Endodermal cell (in vitro differentiated cells): ENCODE results near the gene GAPT. TPM values are rescaled to one million over a fixed set of nuclear protein-coding genes. Genes with fewer than 3 reads are reported as not detected.

ENCODE experiments used
- DNase-seq: peaks from one replicate; pipeline ENCODE4 v3.0.0-alpha.2; 2017
- H3K27ac ChIP-seq: 2 replicates; pipeline ENCODE4 v1.5.1; 2013; ENCODE audit warnings: mild to moderate bottlenecking, low read depth, low read length, moderate library complexity
- H3K27me3 ChIP-seq: 2 replicates; pipeline ENCODE4 v1.6.1; 2013; ENCODE audit warnings: mild to moderate bottlenecking, low read length, moderate library complexity; ENCODE audit not compliant: insufficient read depth, control insufficient read depth, poor library complexity, severe bottlenecking
- H3K36me3 ChIP-seq: 2 replicates; pipeline ENCODE4 v1.7.0; 2013; ENCODE audit warnings: mild to moderate bottlenecking, low read length, moderate library complexity; ENCODE audit not compliant: control insufficient read depth, insufficient read depth
- H3K4me1 ChIP-seq: one replicate; pipeline ENCODE4 v1.7.0; 2013; ENCODE audit warnings: low read length; ENCODE audit not compliant: control insufficient read depth, insufficient read depth
- H3K4me3 ChIP-seq: 2 replicates; pipeline ENCODE4 v1.5.1; 2013; ENCODE audit warnings: mild to moderate bottlenecking, low read length, moderate library complexity
- H3K9ac ChIP-seq: 2 replicates; pipeline ENCODE4 v1.6.1; 2013; ENCODE audit warnings: mild to moderate bottlenecking, low read length, moderate library complexity; ENCODE audit not compliant: poor library complexity, severe bottlenecking; ENCODE audit errors: extremely low read depth
- H3K9me3 ChIP-seq: 2 replicates; pipeline ENCODE4 v1.6.1; 2013; ENCODE audit warnings: mild to moderate bottlenecking, low read length, moderate library complexity; ENCODE audit not compliant: control insufficient read depth
- H3K27ac Mint-ChIP-seq: 2 replicates; pipeline ENCODE4 v1.8.0; 2020; ENCODE audit warnings: mixed read lengths
- H3K27me3 Mint-ChIP-seq: 2 replicates; pipeline ENCODE4 v1.8.0; 2021; ENCODE audit warnings: mild to moderate bottlenecking, mixed read lengths; ENCODE audit not compliant: insufficient read depth
- H3K36me3 Mint-ChIP-seq: 2 replicates; pipeline ENCODE4 v1.8.0; 2020; ENCODE audit warnings: low read depth, mixed read lengths
- H3K4me1 Mint-ChIP-seq: 2 replicates; pipeline ENCODE4 v1.8.0; 2020; ENCODE audit warnings: mixed read lengths
- H3K4me3 Mint-ChIP-seq: 2 replicates; pipeline ENCODE4 v1.8.0; 2020; ENCODE audit warnings: mild to moderate bottlenecking, moderate library complexity, mixed read lengths
- H3K9me3 Mint-ChIP-seq: 2 replicates; pipeline ENCODE4 v1.8.0; 2020; ENCODE audit warnings: mild to moderate bottlenecking, mixed read lengths
- WGBS, 2 experiments: methylation state at CpG; one replicate each; pipeline versions ENCODE4 v1.1.5 to v1.1.7; 2013; ENCODE audit warnings: missing lambda C conversion rate in 2 of 2, mixed read lengths in 1 of 2; ENCODE audit not compliant: insufficient coverage in 1 of 2, insufficient read length in 1 of 2; 5-methylcytosine and 5-hydroxymethylcytosine counted together
- total RNA-seq, 2 donors: library from RNA; stranded (reverse); fragmentation: NEBNext Ultra II Directional in 1 of 2; extraction: Animal tissue kit (Norgen Biotek cat#: 25700) in 1 of 2; gene quantifications; 2 replicates in 1 of 2; 3 replicates in 1 of 2; pipeline ENCODE4 v1.2.1, GENCODE V29; 2021
- TF ChIP-seq, protein P1 (sequence below): fragments of 200-600 bp; sonication (generic); conservative IDR thresholded peaks from 2 replicates; pipeline ENCODE4 v1.5.0; 2021; ENCODE audit warnings: antibody characterized with exemption, mild to moderate bottlenecking

The GAPT gene
- total RNA-seq, 2 donors from 2014 or later = 0.13 to 1.9 TPM

DNA sequence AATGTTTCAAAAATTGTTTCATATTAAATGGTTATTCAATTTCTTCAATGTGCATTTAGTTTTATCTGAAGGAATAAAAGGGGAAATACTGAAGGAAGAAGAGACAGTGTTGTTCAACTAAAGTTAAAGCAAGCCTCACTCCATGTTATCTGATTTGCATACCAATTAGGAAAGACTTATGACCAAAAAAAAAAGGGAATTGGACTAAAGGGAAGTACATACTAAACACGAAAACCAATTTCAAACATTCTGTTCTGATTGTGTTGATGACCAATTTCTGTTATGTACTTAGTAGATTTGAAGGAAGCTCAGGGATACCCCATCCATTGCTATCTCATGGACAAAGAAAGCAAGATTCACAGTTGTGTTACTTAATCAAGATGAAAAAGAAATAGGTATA lies 4.9 kb upstream of the GAPT start:
- H3K4me3 ChIP-seq = no peak overlapping the region
- no peak overlapping the region for H3K27ac ChIP-seq
- no peaks in the 10 kb centered on the region for H3K9me3 Mint-ChIP-seq
- H3K27ac Mint-ChIP-seq = no peak overlapping the region
- no peaks in the 10 kb centered on the region for H3K27me3 ChIP-seq
- H3K9me3 ChIP-seq = no peaks in the 10 kb centered on the region
- 94% methylated on average over 1 of the region's 1 CpG; no CpG with 5 or more reads in 1 of the 2 experiments for WGBS, 2 experiments
- no peaks in the 10 kb centered on the region for H3K27me3 Mint-ChIP-seq
- H3K4me1 Mint-ChIP-seq = peaks cover 13% of the 10 kb centered on the region
- TF ChIP-seq, protein P1, sequence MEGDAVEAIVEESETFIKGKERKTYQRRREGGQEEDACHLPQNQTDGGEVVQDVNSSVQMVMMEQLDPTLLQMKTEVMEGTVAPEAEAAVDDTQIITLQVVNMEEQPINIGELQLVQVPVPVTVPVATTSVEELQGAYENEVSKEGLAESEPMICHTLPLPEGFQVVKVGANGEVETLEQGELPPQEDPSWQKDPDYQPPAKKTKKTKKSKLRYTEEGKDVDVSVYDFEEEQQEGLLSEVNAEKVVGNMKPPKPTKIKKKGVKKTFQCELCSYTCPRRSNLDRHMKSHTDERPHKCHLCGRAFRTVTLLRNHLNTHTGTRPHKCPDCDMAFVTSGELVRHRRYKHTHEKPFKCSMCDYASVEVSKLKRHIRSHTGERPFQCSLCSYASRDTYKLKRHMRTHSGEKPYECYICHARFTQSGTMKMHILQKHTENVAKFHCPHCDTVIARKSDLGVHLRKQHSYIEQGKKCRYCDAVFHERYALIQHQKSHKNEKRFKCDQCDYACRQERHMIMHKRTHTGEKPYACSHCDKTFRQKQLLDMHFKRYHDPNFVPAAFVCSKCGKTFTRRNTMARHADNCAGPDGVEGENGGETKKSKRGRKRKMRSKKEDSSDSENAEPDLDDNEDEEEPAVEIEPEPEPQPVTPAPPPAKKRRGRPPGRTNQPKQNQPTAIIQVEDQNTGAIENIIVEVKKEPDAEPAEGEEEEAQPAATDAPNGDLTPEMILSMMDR = no peak
- no peaks in the 10 kb centered on the region for H3K36me3 ChIP-seq
- H3K4me3 Mint-ChIP-seq = no peak overlapping the region
- DNase-seq = no peak
- no peaks in the 10 kb centered on the region for H3K4me1 ChIP-seq
- H3K36me3 Mint-ChIP-seq = no peaks in the 10 kb centered on the region
- H3K9ac ChIP-seq = no peak overlapping the region

DNA sequence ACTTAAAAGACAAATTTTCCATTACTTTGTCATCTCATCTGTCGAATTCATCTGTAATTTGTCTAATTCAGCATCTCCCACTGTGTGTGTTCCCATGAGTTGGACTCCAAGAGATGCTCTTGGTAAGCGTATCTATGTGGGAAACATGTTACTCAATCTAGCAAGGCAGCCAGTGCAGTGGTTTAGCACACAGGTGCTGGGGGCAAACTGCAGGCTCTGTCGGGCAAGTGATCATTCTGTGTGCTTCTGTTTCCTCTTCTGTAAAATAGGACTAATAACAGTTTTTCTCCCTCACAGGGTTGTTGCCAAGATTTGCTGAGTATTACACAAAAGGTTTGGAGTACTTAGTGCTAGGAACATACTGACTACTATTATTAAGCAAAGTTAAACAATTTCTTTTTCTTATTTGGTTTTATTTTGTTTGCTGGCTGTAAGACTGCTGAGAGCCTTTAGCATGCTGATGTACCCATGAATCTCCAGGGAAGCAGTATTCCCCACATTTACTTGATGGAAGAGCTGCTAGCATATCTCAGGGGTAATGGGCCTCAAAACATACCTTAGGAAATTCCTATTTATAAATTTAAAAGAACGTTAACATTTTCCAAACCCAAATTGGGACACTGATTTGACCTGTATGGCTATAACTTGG lies 709 bp upstream of the GAPT start:
- TF ChIP-seq, protein P1 = no peak
- Mint-ChIP-seq H3K27ac (no peak overlapping the region), H3K36me3 (no peaks in the 10 kb centered on the region), H3K27me3 (no peaks in the 10 kb centered on the region), H3K4me1 (peaks cover 14% of the 10 kb centered on the region), H3K9me3 (no peaks in the 10 kb centered on the region), H3K4me3 (no peak overlapping the region)
- no peak for DNase-seq
- H3K4me3 ChIP-seq = no peak overlapping the region
- no peak overlapping the region for H3K27ac ChIP-seq
- no peaks in the 10 kb centered on the region for H3K36me3 ChIP-seq
- no peak overlapping the region for H3K9ac ChIP-seq
- H3K9me3 ChIP-seq = no peaks in the 10 kb centered on the region
- H3K27me3 ChIP-seq = no peaks in the 10 kb centered on the region
- H3K4me1 ChIP-seq = no peaks in the 10 kb centered on the region
- 81 to 100% methylated on average over 2 to 3 of the region's 4 CpGs for WGBS, 2 experiments

DNA sequence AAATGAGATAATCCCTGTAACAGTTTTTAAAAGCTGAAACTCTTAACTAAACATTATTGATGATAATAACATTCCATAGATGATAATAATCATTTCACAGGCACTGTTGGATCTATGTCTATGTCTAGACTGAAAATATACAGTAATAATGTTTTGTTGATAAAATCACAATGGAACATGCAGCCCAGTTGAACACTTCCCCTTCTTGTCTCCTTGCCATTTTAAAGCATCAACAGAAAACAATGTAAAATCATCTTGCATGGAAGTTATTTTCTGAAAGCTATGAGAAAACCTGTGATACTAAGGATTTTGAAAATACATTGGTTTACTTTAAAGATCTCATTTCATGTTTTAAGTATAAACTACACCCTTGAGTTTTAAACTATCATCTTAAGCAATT lies 1.9 kb downstream of the GAPT start:
- H3K27ac Mint-ChIP-seq = no peak overlapping the region
- TF ChIP-seq, protein P1 = no peak
- no peaks in the 10 kb centered on the region for H3K27me3 Mint-ChIP-seq
- DNase-seq = no peak
- no peaks in the 10 kb centered on the region for H3K36me3 Mint-ChIP-seq
- Histone ChIP-seq H3K9me3 (no peaks in the 10 kb centered on the region), H3K4me1 (no peaks in the 10 kb centered on the region), H3K36me3 (no peaks in the 10 kb centered on the region), H3K4me3 (no peak overlapping the region), H3K27ac (no peak overlapping the region), H3K27me3 (no peaks in the 10 kb centered on the region), H3K9ac (no peak overlapping the region)
- H3K4me3 Mint-ChIP-seq = no peak overlapping the region
- peaks cover 14% of the 10 kb centered on the region for H3K4me1 Mint-ChIP-seq
- H3K9me3 Mint-ChIP-seq = no peaks in the 10 kb centered on the region
